ENCODE data around the gene ZNF394. TPM values are rescaled to one million over a fixed set of nuclear protein-coding genes. Genes with fewer than 3 reads are reported as not detected.

Gene ZNF394
- total and polyA plus RNA-seq, 2 donors (not counting 1 experiment from before 2014, with no cell fraction given), result 50.5 to 80.7 TPM

- ChIA-PET POLR2A (no interaction called here), CTCF (interaction anchor here (1.0 kb wide), 2 partner anchors 14 to 21 kb away, joined by 3 read pairs; partner anchors contain the start of gene CPSF4)
- Histone ChIP-seq H2AFZ (ENCODE audit: insufficient read depth, low read depth, low read length, poor library complexity, severe bottlenecking) (no peak overlapping the region), H3K79me2 (ENCODE audit: control insufficient read depth, insufficient read depth, low read length) (peaks cover 79% of the 10 kb centered on the region), H3K4me3 (ENCODE audit: control extremely low read depth in 1 of 5, extremely low read depth in 1 of 5, insufficient read depth in 1 of 5, low read depth in 2 of 5, low read length in 4 of 5) (no peak overlapping the region), H4K20me1 (ENCODE audit: control insufficient read depth, insufficient read depth, low read length, poor library complexity, severe bottlenecking) (peaks cover 60% of the 10 kb centered on the region), H3K9me3 (ENCODE audit: control extremely low read depth in 1 of 3, control insufficient read depth in 2 of 3, insufficient read depth in 1 of 3, low read length in 2 of 3) (no peaks in the 10 kb centered on the region), H3K4me1 (ENCODE audit: control insufficient read depth in 2 of 2, insufficient read depth in 2 of 2, low read length in 2 of 2) (peaks cover 9 to 15% of the 10 kb centered on the region in 2 donors), H3K27ac (ENCODE audit: low read length in 2 of 2) (no peak overlapping the region), H3K36me3 (replicated peaks in 1 of 2; ENCODE audit: control extremely low read depth in 1 of 2, control insufficient read depth in 1 of 2, extremely low read depth in 1 of 2, insufficient read depth in 2 of 2, low read length in 1 of 2) (peaks cover 0 to 48% of the 10 kb centered on the region in 2 experiments), H3K27me3 (replicated peaks in 1 of 4; ENCODE audit: control extremely low read depth in 1 of 4, control insufficient read depth in 3 of 4, insufficient read depth in 4 of 4, low read length in 3 of 4) (no peaks in the 10 kb centered on the region), H3K9ac (ENCODE audit: low read length) (no peak overlapping the region), H3K4me2 (replicated peaks; ENCODE audit: low read depth, low read length, poor library complexity, severe bottlenecking) (no peak overlapping the region)
- Mint-ChIP-seq H3K27ac (peak overlapping the region; percentile 53), H3K4me1 (peaks cover 22% of the 10 kb centered on the region), H3K4me3 (no peak overlapping the region), H3K9me3 (ENCODE audit: insufficient read depth) (no peaks in the 10 kb centered on the region), H3K27me3 (no peaks in the 10 kb centered on the region)
- WGBS (ENCODE audit: insufficient coverage), result 96% methylated on average over 10 of the region's 11 CpGs
- ATAC-seq (ENCODE audit: low read depth) (no peak), DNase-seq (no peak)
- TF ChIP-seq CTCF (IDR thresholded peaks at IDR 0.05) (no peak), EZH2 (IDR thresholded peaks at IDR 0.05; ENCODE audit: borderline replicate concordance, insufficient read depth, low read depth, low read length, poor library complexity, severe bottlenecking) (no peak)
- intact Hi-C loops (cut with micrococcal nuclease), result no loop called here
These were observed 39.4 kb downstream of the ZNF394 start for GRCh38 chr7:99460651-99461050.

DNA sequence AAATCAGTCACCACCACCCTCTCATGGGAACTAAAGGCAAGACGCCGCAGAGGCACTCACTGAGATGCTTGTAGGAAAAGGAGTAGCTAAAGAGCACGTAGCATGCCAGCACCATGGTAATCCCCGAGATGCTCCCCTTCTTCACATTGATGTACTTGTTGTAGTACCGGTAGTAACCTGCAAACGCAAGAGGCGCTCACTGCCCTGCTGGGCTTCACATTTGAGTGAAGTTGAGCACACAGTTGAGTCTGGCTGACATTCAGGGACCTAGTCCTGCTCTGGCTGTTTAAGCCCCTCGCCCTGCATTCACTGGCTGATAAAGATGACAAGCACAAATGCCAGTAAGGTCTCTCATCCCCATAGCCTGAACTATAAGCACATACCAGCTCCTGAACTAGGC is 41.0 kb downstream of the ZNF394 start:
- TF ChIP-seq EZH2 (IDR thresholded peaks at IDR 0.05; ENCODE audit: borderline replicate concordance, insufficient read depth, low read depth, low read length, poor library complexity, severe bottlenecking), result no peak
- peak; percentile 30 for TF ChIP-seq CTCF (IDR thresholded peaks at IDR 0.05)
- H3K4me1 Mint-ChIP-seq, result peaks cover 15% of the 10 kb centered on the region
- H3K4me3 ChIP-seq (ENCODE audit: control extremely low read depth in 1 of 5, extremely low read depth in 1 of 5, insufficient read depth in 1 of 5, low read depth in 2 of 5, low read length in 4 of 5), result no peak overlapping the region
- peaks cover 60% of the 10 kb centered on the region for H4K20me1 ChIP-seq (ENCODE audit: control insufficient read depth, insufficient read depth, low read length, poor library complexity, severe bottlenecking)
- peaks cover 67% of the 10 kb centered on the region for H3K79me2 ChIP-seq (ENCODE audit: control insufficient read depth, insufficient read depth, low read length)
- H3K27ac Mint-ChIP-seq, result no peak overlapping the region
- CTCF ChIA-PET, result no interaction called here
- no peaks in the 10 kb centered on the region for H3K27me3 Mint-ChIP-seq
- no peak overlapping the region for H3K4me2 ChIP-seq (replicated peaks; ENCODE audit: low read depth, low read length, poor library complexity, severe bottlenecking)
- H3K27me3 ChIP-seq (replicated peaks in 1 of 4; ENCODE audit: control extremely low read depth in 1 of 4, control insufficient read depth in 3 of 4, insufficient read depth in 4 of 4, low read length in 3 of 4), result no peaks in the 10 kb centered on the region
- H3K4me3 Mint-ChIP-seq, result no peak overlapping the region
- H3K9ac ChIP-seq (ENCODE audit: low read length), result no peak overlapping the region
- H3K9me3 ChIP-seq (ENCODE audit: control extremely low read depth in 1 of 3, control insufficient read depth in 2 of 3, insufficient read depth in 1 of 3, low read length in 2 of 3), result no peaks in the 10 kb centered on the region
- whole genome bisulfite sequencing (ENCODE audit: insufficient coverage), result 91% methylated on average over 5 of the region's 8 CpGs
- intact Hi-C loops (cut with micrococcal nuclease), result no loop called here
- no peak overlapping the region for H3K27ac ChIP-seq (ENCODE audit: low read length in 2 of 2)
- H3K9me3 Mint-ChIP-seq (ENCODE audit: insufficient read depth), result no peaks in the 10 kb centered on the region
- ATAC-seq (ENCODE audit: low read depth) (peak; percentile 36), DNase-seq (no peak)
- H3K4me1 ChIP-seq (ENCODE audit: control insufficient read depth in 2 of 2, insufficient read depth in 2 of 2, low read length in 2 of 2), result peaks cover 0 to 3% of the 10 kb centered on the region in 2 donors
- POLR2A ChIA-PET, result no interaction called here
- H3K36me3 ChIP-seq (replicated peaks in 1 of 2; ENCODE audit: control extremely low read depth in 1 of 2, control insufficient read depth in 1 of 2, extremely low read depth in 1 of 2, insufficient read depth in 2 of 2, low read length in 1 of 2), result peaks cover 0 to 50% of the 10 kb centered on the region in 2 experiments
- no peak overlapping the region for H2AFZ ChIP-seq (ENCODE audit: insufficient read depth, low read depth, low read length, poor library complexity, severe bottlenecking)
